Endothelial cell of umbilical vein (primary cell): Measurements from ENCODE around the gene SUGCT. TPM values are rescaled to one million over a fixed set of nuclear protein-coding genes. Genes with fewer than 3 reads are reported as not detected.

ENCODE experiments used
- BruUV-seq: library from RNA; stranded (reverse); fragments of 400-500 nt; replicated peaks from 2 replicates; lab custom pipeline; 2021; lab: Mats Ljungman, UMichigan
- CTCF ChIA-PET: fragments of 300-600, 350-600 bp; sonication (Branson Sonifier 250); formaldehyde crosslinking; loops from one replicate; lab custom pipeline; 2021; ENCODE audit warnings: antibody characterized with exemption, inconsistent platforms; lab: Charles Lee
- POLR2A ChIA-PET: fragments of 300-600, 350-600 bp; sonication (Branson Sonifier 250); formaldehyde crosslinking; loops from one replicate; lab custom pipeline; 2021; ENCODE audit warnings: antibody characterized with exemption, inconsistent platforms; lab: Charles Lee
- DNase-seq: peaks from one replicate; pipeline ENCODE4 v3.0.0-alpha.2; 2011; ENCODE audit warnings: low read depth, low spot score
- FAIRE-seq: peaks from 2 replicates; lab custom pipeline; 2011; peaks lifted over from hg19 to GRCh38; lab: Jason Lieb, UNC
- H2AFZ ChIP-seq: 2 replicates; pipeline ENCODE4 v1.6.0; 2012; ENCODE audit warnings: low read depth, low read length, control low read depth, inconsistent platforms
- H3K27ac ChIP-seq: 2 replicates; pipeline ENCODE4 v1.5.1; 2011; ENCODE audit warnings: low read depth, mild to moderate bottlenecking, control low read depth, low read length, moderate library complexity; ENCODE audit not compliant: insufficient read depth
- H3K27me3 ChIP-seq, 2 experiments: 2 replicates each; pipeline versions ENCODE4 v1.6.0 to v1.6.1; 2011; ENCODE audit warnings: low read length in 2 of 2, mixed read lengths in 1 of 2; ENCODE audit not compliant: control insufficient read depth in 2 of 2, insufficient read depth in 2 of 2
- H3K36me3 ChIP-seq, 2 experiments: 2 replicates in 1 of 2; 3 replicates in 1 of 2; pipeline ENCODE4 v1.5.1; 2011; ENCODE audit warnings: low read length in 2 of 2, mild to moderate bottlenecking in 1 of 2, moderate library complexity in 1 of 2; ENCODE audit not compliant: control insufficient read depth in 2 of 2, insufficient read depth in 2 of 2; ENCODE audit errors: extremely low read depth in 1 of 2
- H3K4me1 ChIP-seq: 3 replicates; pipeline ENCODE4 v1.5.1; 2011; ENCODE audit warnings: mild to moderate bottlenecking, low read length; ENCODE audit not compliant: control insufficient read depth, insufficient read depth; ENCODE audit errors: extremely low read depth
- H3K4me2 ChIP-seq: 2 replicates; pipeline ENCODE4 v1.6.1; 2011; ENCODE audit warnings: low read length, control low read depth, mixed read lengths; ENCODE audit not compliant: insufficient read depth
- H3K4me3 ChIP-seq, 3 experiments: fragments of 200-600 bp in 1 of 3; sonication (generic), shearing (Covaris generic) in 1 of 3; replicated peaks in 1 of 3; 2 replicates each; pipeline ENCODE4 v1.5.1; 2011 to 2016; ENCODE audit warnings: control low read depth in 3 of 3, low read length in 3 of 3, mild to moderate bottlenecking in 2 of 3, inconsistent platforms in 1 of 3, low read depth in 1 of 3, moderate library complexity in 1 of 3; ENCODE audit not compliant: insufficient read depth in 1 of 3
- H3K79me2 ChIP-seq: 2 replicates; pipeline ENCODE4 v1.6.0; 2012; ENCODE audit warnings: low read length, inconsistent platforms; ENCODE audit not compliant: control insufficient read depth, insufficient read depth
- H3K9ac ChIP-seq: replicated peaks from 2 replicates; pipeline ENCODE3; 2011; ENCODE audit warnings: low read length, control low read depth; ENCODE audit not compliant: insufficient read depth; ENCODE audit errors: extremely low read depth
- H3K9me1 ChIP-seq: replicated peaks from 3 replicates; pipeline ENCODE4 v1.6.0; 2011; ENCODE audit warnings: mild to moderate bottlenecking, low read length; ENCODE audit not compliant: control insufficient read depth, insufficient read depth; ENCODE audit errors: extremely low read depth
- H3K9me3 ChIP-seq: replicated peaks from 2 replicates; pipeline ENCODE4 v1.5.1; 2012; ENCODE audit warnings: low read length, inconsistent platforms; ENCODE audit not compliant: control insufficient read depth, insufficient read depth
- H4K20me1 ChIP-seq: replicated peaks from 2 replicates; pipeline ENCODE3; 2011; ENCODE audit warnings: mild to moderate bottlenecking, low read length; ENCODE audit not compliant: control insufficient read depth, insufficient read depth; ENCODE audit errors: extremely low read depth
- CTCF ChIP-seq, 2 donors: IDR thresholded peaks; 1 replicate in 1 of 2; 2 replicates in 1 of 2; pipeline ENCODE4 v1.5.1; 2011; ENCODE audit warnings: low read length in 2 of 2, mild to moderate bottlenecking in 2 of 2, moderate library complexity in 2 of 2, control low read depth in 1 of 2, inconsistent platforms in 1 of 2, low read depth in 1 of 2; ENCODE audit not compliant: insufficient read depth in 1 of 2; ENCODE audit errors: extremely low read depth in 1 of 2
- EZH2 ChIP-seq: IDR thresholded peaks from 2 replicates; pipeline ENCODE4 v1.6.1; 2012; ENCODE audit warnings: borderline replicate concordance, low read depth, mild to moderate bottlenecking, moderate library complexity, low read length, inconsistent platforms; ENCODE audit not compliant: severe bottlenecking
- FOS ChIP-seq: IDR thresholded peaks from 2 replicates; pipeline ENCODE4 v1.6.1; 2011; ENCODE audit warnings: mild to moderate bottlenecking, low read length, moderate library complexity, borderline replicate concordance; ENCODE audit not compliant: insufficient read depth
- GATA2 ChIP-seq: IDR thresholded peaks from 2 replicates; pipeline ENCODE4 v1.7.0; 2011; ENCODE audit warnings: low read depth, mild to moderate bottlenecking, moderate library complexity, mixed read lengths, low read length; ENCODE audit not compliant: insufficient read length, insufficient read depth
- JUN ChIP-seq: IDR thresholded peaks from 2 replicates; pipeline ENCODE4 v1.6.1; 2011; ENCODE audit warnings: borderline replicate concordance, low read depth; ENCODE audit not compliant: insufficient read length, insufficient read depth
- MAX ChIP-seq: IDR thresholded peaks from 2 replicates; pipeline ENCODE4 v1.6.1; 2011; ENCODE audit not compliant: insufficient read depth, insufficient read length
- MYC ChIP-seq: IDR thresholded peaks from one replicate; pipeline ENCODE4 v1.6.1; 2011; ENCODE audit warnings: mild to moderate bottlenecking, low read depth, low read length
- POLR2A ChIP-seq: IDR thresholded peaks from 2 replicates; pipeline ENCODE4 v1.6.1; 2012; ENCODE audit warnings: low read depth, mild to moderate bottlenecking, control low read depth, low read length
- POLR2AphosphoS5 ChIP-seq: IDR thresholded peaks from 2 replicates; pipeline ENCODE4 v1.6.1; 2012; ENCODE audit warnings: low read depth, mild to moderate bottlenecking, control low read depth, low read length, moderate library complexity; ENCODE audit not compliant: insufficient read depth
- dilution Hi-C: fragments of 300-500 bp; cut with MboI; formaldehyde crosslinking; loops from one replicate; pipeline ENCODE4 v1.15.0; 2019; ENCODE audit warnings: low sequenced_read_pairs; ENCODE audit not compliant: extremely low pct_ligation_motif_present
- intact Hi-C: fragments of 100-400 bp; cut with micrococcal nuclease; formaldehyde crosslinking; loops from one replicate; pipeline ENCODE4 v1.10.0; 2022
- polyA plus RNA-seq, 4 experiments: library from polyadenylated mRNA; depleted of rRNA in 3 of 4; stranded (reverse) in 3 of 4; unstranded in 1 of 4; fragments of >200 nt; gene quantifications; 2 replicates each; pipeline versions ENCODE4 v1.2.1 to v1.2.3, GENCODE V29; 2011 to 2012; ENCODE audit warnings: missing spikeins in 1 of 4
- total RNA-seq: library from RNA; stranded (reverse); gene quantifications from 2 replicates; pipeline ENCODE4 v1.2.3, GENCODE V29; 2021

SUGCT gene
- total and polyA plus RNA-seq, 2 donors (not counting 3 experiments of a cell fraction or from before 2014, with no cell fraction given), result 1.2 to 1.4 TPM

GRCh38 chr7:40421433-40421832, 286.6 kb downstream of the SUGCT start:
- dilution Hi-C loops, result no loop called here
- POLR2A ChIA-PET, result no interaction called here

More at GRCh38 chr7:40421433-40421832, 286.6 kb downstream of the SUGCT start:
- FAIRE-seq, result no peak
- Histone ChIP-seq H3K9me3 (no peaks in the 10 kb centered on the region), H3K4me3 (no peak overlapping the region), H3K36me3 (no peaks in the 10 kb centered on the region), H3K4me2 (no peak overlapping the region), H3K79me2 (no peaks in the 10 kb centered on the region), H3K4me1 (no peaks in the 10 kb centered on the region), H2AFZ (no peak overlapping the region), H4K20me1 (no peaks in the 10 kb centered on the region), H3K9me1 (no peaks in the 10 kb centered on the region), H3K9ac (no peak overlapping the region), H3K27me3 (no peaks in the 10 kb centered on the region), H3K27ac (no peak overlapping the region)
- no peak for DNase-seq
- intact Hi-C loops, result no loop called here
- BruUV-seq, result no TSS peak
- TF ChIP-seq MAX, result no peak
- TF ChIP-seq MYC, result no peak
- TF ChIP-seq POLR2A, result no peak
- TF ChIP-seq POLR2AphosphoS5, result no peak
- no peak for TF ChIP-seq GATA2
- TF ChIP-seq CTCF (IDR thresholded peaks at IDR 0.05; ENCODE audit: extremely low read depth in 1 of 2, insufficient read depth in 1 of 2, low read depth in 1 of 2, low read length in 2 of 2), result no peak
- TF ChIP-seq EZH2, result no peak
- no peak for TF ChIP-seq FOS
- TF ChIP-seq JUN, result no peak
- CTCF ChIA-PET, result interaction anchor here (0.8 kb wide), 1 partner anchor 161 kb away, joined by 3 read pairs; no protein-coding TSS in a partner anchor
